NCI-H82 (cell line): Measurements from ENCODE around the gene CPZ.
"Not testable (repeated sequence)": the region's sequence is repeated elsewhere in the genome, so short reads cannot be mapped to it uniquely, and the experiment has no call there.

Experiments
- DNase-seq: peaks from one replicate; lab custom pipeline; 2025; lab: John Stamatoyannopoulos, UW

The CPZ gene

DNA sequence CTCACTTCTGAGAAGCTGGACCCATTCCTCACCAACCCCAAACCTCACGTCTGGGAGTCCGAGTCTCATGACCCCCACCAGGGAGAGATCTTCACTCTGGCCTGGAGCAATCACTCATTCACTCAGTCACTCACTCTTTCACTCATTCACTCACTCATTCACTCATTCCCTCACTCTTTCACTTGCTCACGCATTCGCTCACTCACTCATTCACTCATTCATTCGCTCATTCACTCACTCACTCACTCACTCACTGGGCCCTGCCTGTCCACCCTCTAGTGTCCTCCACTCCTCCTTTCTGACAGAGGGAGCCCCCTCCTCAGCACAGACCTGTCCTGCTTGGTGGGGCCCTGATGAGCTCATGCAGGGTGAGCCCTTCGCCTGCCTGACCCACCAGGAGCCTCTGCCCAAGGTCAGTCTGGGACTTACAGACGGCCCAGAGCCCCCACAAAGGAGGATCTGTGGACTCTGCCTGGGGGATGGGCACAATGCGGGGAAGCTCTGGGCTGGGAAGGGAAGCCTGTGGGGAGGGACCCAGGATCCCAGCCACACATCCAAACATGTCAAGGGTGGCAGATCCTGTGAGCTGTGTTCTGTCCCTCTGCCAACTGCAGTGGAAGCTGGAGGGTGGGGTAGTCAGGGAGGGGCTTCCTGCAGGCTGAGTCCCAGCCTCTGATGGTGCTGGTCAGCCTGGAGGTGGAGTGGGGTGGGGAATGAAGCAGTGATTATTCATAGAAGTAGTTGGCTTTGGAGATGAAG, 18.5 kb downstream of the CPZ start:
- DNase-seq = no peak

DNA sequence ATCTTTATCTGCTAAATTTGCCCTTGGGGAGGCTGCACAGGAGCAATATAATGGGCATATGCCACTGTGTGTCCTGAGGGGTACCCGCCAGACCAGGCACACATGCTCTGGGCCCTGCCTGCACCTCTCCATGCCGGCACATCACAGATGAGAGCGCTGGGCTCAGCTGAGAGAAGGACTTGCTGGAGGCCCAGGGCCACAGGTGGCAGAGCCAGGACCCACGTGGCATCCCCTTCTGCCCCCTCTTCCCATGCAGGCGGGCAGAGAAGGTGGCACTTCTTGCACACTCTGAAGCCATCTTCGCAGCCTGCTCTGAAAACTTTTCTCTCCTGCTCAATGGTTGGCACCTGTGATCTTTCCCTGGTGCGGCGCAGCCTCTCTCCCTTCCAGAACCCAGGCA, 20.1 kb downstream of the CPZ start:
- no peak for DNase-seq

DNA sequence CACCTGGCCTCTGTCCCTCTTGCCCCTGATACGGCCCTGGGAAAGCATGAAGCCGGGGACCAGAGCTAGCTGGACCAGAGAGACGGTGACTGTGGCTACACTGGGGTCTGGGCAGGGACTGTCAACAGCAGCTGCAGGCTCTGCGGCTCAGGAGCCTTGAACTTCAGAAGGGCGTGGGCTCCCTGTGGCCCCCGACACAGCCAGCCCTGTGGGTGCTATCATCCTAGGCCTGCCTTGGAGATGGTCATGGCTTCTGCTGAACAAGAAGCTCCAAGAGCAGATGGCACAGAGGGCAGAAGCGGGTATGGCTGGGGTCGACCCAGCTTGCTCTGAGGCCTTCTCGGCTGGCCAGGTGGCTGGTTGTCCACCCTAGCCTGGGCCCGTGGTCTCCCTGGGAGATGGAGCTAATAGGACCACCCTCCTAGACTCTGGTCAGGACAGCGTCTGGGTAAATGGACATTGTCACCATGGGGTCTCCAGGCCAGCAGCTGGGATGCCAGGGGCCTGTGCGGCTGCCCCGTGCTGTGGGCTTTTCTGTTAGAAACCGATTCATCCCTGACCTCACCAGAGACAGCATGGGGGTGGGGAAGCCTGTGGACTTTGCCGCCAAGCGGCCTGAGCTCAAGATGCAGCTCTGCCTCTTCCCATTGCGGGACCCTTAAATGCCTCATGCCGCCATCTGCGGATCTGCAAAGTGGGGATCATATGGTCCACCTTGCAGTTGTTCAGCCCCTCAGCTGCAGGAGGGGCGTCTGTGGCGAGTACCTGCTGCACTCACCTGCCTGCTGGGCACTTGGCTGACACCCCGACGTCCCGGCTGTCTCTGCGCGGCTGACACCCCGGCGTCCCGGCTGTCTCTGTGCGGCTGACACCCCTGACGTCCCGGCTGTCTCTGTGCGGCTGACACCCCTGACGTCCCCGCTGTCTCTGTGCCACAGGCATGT, 21.1 kb downstream of the CPZ start:
- DNase-seq = no peak

DNA sequence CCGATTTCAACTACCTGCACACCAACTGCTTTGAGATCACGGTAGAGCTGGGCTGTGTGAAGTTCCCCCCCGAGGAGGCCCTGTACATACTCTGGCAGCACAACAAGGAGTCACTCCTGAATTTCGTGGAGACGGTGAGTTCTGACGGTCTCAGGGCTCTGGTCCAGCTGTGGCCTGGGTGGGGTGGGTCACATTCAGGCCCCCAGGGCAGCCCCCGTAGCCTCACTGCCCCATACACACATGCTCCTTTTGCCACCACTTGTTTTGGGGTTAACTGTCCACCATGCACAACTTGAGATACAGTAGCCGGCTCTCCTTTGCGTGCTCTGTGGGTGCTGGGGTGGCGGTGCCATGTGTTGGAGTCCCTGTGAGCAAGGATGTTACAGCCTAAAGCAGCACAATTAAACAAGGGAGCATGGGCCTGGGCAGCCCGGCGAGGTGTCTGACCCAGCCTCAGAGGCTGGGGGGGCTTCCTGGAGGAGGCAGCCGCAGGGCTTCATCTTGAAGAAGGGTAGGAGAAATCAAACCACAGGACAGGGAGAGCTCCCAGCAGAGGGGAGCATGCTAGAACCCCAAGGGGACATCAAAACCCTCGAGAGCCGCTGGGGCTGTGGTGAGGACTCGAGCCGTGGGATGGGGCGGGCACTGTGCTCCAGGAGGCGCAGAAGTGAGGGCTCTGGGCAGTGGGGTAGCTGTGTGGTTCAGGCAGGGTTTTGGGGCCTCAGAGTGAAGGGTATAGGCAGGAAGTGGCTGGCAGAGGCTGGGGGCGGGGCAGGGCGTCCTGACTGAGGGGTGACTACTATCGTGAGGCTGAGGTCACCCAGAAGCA, 22.0 kb downstream of the CPZ start:
- DNase-seq = no peak

GRCh38 chr4:8615366-8615765, 22.8 kb downstream of the CPZ start:
- DNase-seq = no peak

- DNase-seq = no peak
These were observed 23.6 kb downstream of the CPZ start for GRCh38 chr4:8615921-8616787.

GRCh38 chr4:8616831-8617230, 24.3 kb downstream of the CPZ start:
- DNase-seq = no peak

DNA sequence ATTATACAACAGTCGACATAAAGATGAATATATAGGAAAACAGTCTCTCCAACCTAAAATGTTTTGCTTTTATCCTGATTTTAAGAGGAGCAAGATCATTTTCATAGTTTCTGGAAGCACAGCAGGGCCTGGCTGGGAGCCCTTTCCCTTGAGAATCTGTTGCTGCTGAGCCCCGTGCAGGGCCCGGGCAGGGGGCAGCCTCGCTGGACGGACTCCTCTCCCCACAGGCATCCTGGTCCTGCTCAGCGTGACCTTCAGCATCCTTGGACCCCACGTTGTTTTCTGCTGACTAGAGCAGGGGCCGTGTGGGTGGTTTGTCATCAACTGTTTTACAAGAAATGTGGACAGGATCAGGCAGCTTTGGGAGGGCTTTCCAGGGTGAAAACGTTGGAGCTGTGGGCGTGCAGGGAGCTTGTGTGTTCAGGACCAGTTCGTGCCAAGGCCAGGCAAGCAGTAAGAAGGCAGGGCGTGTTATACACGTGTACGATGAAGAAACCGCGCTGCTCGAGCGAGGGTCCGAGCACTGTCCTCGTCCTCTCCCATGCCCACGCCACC, 25.0 kb downstream of the CPZ start:
- no peak for DNase-seq

- no peak for DNase-seq
These were observed 25.9 kb downstream of the CPZ start for GRCh38 chr4:8618421-8618820.

GRCh38 chr4:8618961-8619720, 26.6 kb downstream of the CPZ start:
- no peak for DNase-seq

DNA sequence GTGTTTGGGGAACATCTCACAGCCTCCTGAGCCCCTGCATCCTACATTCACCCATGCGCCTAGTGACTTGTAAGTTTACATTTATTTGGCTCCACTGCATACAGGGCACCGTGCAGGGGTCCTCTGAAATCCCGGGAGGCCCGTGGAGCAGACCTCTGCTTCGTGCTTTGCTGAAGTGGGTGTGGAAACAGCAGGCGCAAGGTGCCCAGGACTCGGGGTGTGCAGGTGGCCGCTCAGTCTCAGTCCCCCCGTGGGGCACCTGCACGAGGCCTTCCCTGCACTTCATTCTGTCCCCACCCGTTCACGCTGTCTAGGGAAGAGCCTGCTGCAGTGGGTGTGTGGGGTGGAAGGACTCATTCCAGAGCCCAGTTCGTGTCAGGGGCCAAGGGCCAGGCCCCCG, 28.6 kb downstream of the CPZ start:
- not testable (repeated sequence) for DNase-seq

- not testable (repeated sequence) for DNase-seq
These were observed 32.2 kb downstream of the CPZ start for GRCh38 chr4:8624601-8625272.

DNA sequence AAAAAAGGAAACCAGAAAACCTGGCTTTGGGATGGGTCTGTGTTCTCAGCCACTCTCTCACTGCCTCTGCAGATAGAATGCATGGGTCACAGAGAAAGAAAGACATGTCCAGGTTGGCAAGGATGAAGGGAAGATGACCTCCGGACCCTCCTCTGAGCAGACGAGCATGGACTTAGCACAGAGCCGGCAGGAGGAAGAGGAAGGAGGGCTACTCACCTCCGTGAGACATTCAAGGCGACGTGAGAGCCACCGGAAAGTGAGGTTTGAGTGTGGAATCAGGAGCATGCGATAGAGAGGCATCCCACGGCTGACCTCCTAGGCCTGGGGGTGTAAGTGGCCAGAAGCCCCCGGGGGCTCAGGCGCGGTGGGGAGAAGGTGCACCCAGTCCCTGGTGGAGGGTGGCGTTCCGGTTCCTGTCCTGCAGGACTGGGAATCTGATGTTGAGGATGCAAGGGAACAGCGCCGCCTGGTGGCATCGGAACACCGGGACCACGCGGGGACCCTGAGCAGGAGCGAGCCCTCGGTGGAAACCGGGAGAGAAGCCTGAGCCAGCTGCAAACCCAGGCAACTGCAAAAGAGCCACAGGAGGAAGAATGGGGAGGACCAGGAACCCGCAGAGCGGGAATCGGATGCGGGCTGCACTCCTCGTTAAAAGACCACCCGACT, 37.8 kb downstream of the CPZ start:
- DNase-seq = not testable (repeated sequence)

DNA sequence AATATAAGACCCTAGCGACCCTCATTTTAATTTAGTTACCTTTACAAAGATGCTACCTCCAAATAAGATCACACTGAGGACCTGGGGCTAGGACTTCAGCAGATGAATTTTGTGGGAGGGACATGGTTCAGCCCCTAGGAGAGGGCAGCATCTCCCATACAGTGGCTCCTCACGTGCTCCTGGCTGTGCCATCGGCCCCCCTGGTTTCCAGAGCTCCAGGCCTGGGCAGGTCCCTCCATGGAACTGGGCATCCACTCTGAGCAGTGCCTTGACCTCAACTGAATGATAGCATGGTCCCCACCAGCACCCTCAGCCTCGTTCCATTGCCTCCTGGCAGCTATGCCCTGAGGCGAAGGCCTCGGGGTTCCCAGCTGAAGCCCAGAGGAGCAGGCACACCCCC, 39.3 kb downstream of the CPZ start:
- not testable (repeated sequence) for DNase-seq

GRCh38 chr4:8634773-8635172, 42.2 kb downstream of the CPZ start:
- not testable (repeated sequence) for DNase-seq

GRCh38 chr4:8635897-8636554, 43.5 kb downstream of the CPZ start:
- DNase-seq = not testable (repeated sequence)

GRCh38 chr4:8637456-8637984, 45.0 kb downstream of the CPZ start:
- DNase-seq = no peak

DNA sequence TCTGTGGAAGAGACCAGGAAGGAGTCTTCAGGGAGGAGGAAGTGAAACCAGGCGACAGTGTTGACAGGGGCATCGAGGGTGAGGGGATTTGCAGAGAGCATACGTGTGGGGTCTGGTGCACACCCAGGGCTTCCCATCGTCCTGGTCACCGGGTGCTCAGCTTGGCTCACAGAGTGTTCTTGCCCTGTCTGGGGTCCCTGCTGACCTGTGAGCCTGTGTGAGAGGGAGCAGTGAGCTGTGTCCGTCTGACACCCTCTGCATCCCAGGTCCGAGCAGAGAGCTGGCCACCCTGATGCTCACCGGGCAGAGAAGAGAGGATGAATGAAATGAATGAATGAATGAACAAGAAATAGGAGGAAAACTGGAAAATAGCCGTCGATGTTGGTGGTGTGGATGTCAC, 46.5 kb downstream of the CPZ start:
- no peak for DNase-seq
